OCI-LY7 (cell line): ENCODE measurements around the gene PPP1R9B. TPM values are rescaled to one million over a fixed set of nuclear protein-coding genes. Genes with fewer than 3 reads are reported as not detected.
A peak's percentile ranks its signal among the peaks of the same experiment; 100 is the strongest.

Experiments used
- BruUV-seq: library from RNA; stranded (reverse); fragments of 400-500 nt; replicated peaks from 2 replicates; lab custom pipeline; 2021; lab: Mats Ljungman, UMichigan
- CTCF ChIA-PET: fragments of 300-600 bp; sonication (Branson Sonifier 250); formaldehyde crosslinking; loops from one replicate; lab custom pipeline; 2022; ENCODE audit warnings: antibody characterized with exemption; ENCODE audit not compliant: unreplicated experiment; lab: Charles Lee
- POLR2A ChIA-PET: fragments of 300-600 bp; sonication (Branson Sonifier 250); formaldehyde crosslinking; loops from one replicate; lab custom pipeline; 2022; ENCODE audit warnings: antibody characterized with exemption; lab: Charles Lee
- DNase-seq: peaks from one replicate; pipeline ENCODE4 v3.0.0-alpha.2; 2015; ENCODE audit warnings: low spot score
- H2AFZ ChIP-seq: fragments of 200-600 bp; sonication (generic), shearing (Covaris generic); 2 replicates; pipeline ENCODE4 v1.6.1; 2014; ENCODE audit warnings: mild to moderate bottlenecking, antibody characterized with exemption, low read length, moderate library complexity
- H3K27ac ChIP-seq: fragments of 200-600 bp; sonication (generic); 2 replicates; pipeline ENCODE4 v1.5.1; 2014; ENCODE audit warnings: mixed run types, low read depth, mild to moderate bottlenecking, moderate library complexity, low read length, inconsistent platforms; ENCODE audit not compliant: poor library complexity, severe bottlenecking
- H3K36me3 ChIP-seq: fragments of 200-600 bp; sonication (generic); 2 replicates; pipeline ENCODE4 v1.6.1; 2014; ENCODE audit warnings: mild to moderate bottlenecking, antibody characterized with exemption, low read length, moderate library complexity, mixed read lengths; ENCODE audit not compliant: insufficient read depth
- H3K4me1 ChIP-seq: fragments of 200-600 bp; sonication (generic); 2 replicates; pipeline ENCODE4 v1.5.1; 2014; ENCODE audit warnings: mild to moderate bottlenecking, low read length; ENCODE audit not compliant: insufficient read depth, poor library complexity, severe bottlenecking
- H3K4me2 ChIP-seq: fragments of 200-600 bp; sonication (generic); 2 replicates; pipeline ENCODE4 v1.6.1; 2014; ENCODE audit warnings: mild to moderate bottlenecking, low read length
- H3K4me3 ChIP-seq: fragments of 200-600 bp; sonication (generic); 2 replicates; pipeline ENCODE4 v1.5.1; 2014; ENCODE audit warnings: mild to moderate bottlenecking, low read depth, low read length; ENCODE audit not compliant: poor library complexity, severe bottlenecking
- H3K79me2 ChIP-seq: fragments of 200-600 bp; sonication (generic); 2 replicates; pipeline ENCODE4 v1.6.1; 2016; ENCODE audit warnings: low read depth, mild to moderate bottlenecking, low read length, moderate library complexity, mixed read lengths; ENCODE audit not compliant: insufficient read depth
- H3K9me2 ChIP-seq: fragments of 200-600 bp; sonication (generic); 2 replicates; pipeline ENCODE4 v1.6.1; 2016; ENCODE audit warnings: mild to moderate bottlenecking, low read length, mixed read lengths; ENCODE audit not compliant: insufficient read depth
- H3K9me3 ChIP-seq: fragments of 200-600 bp; sonication (generic); 2 replicates; pipeline ENCODE4 v1.6.1; 2014; ENCODE audit warnings: mild to moderate bottlenecking, mixed run types, low read length, mixed read lengths
- H4K20me1 ChIP-seq: fragments of 200-600 bp; sonication (generic); 2 replicates; pipeline ENCODE4 v1.6.1; 2014; ENCODE audit warnings: mild to moderate bottlenecking, antibody characterized with exemption, low read length, moderate library complexity, mixed read lengths; ENCODE audit not compliant: insufficient read depth
- CTCF ChIP-seq: fragments of 200-600 bp; sonication (generic); conservative IDR thresholded peaks from 2 replicates; pipeline ENCODE4 v1.5.1; 2014; ENCODE audit warnings: mild to moderate bottlenecking, antibody characterized with exemption, low read length, moderate library complexity, mixed read lengths
- EZH2phosphoT487 ChIP-seq: fragments of 200-600 bp; sonication (generic); IDR thresholded peaks from 2 replicates; pipeline ENCODE4 v1.6.1; 2018; ENCODE audit warnings: low read depth, borderline replicate concordance, mild to moderate bottlenecking, mixed run types, antibody characterized with exemption, low read length, moderate library complexity, mixed read lengths
- intact Hi-C: fragments of 100-400 bp; cut with micrococcal nuclease; formaldehyde crosslinking; loops from one replicate; pipeline ENCODE4 v1.10.0; 2022; ENCODE audit not compliant: unreplicated experiment
- total RNA-seq, 2 experiments: library from RNA; depleted of rRNA in 1 of 2; stranded (reverse); fragments of >200 nt in 1 of 2; shearing (Covaris generic) in 1 of 2; gene quantifications; 2 replicates each; pipeline ENCODE4 v1.2.3, GENCODE V29; 2014 to 2022

The PPP1R9B gene
- total RNA-seq, 2 experiments from 2014 or later: 45.3 to 87.0 TPM

- Histone ChIP-seq H3K79me2 (no peaks in the 10 kb centered on the region), H3K4me2 (peak within 1 kb of the TSS; percentile 97), H2AFZ (peak within 1 kb of the TSS; percentile 98), H3K36me3 (no peaks in the 10 kb centered on the region), H3K4me3 (peak within 1 kb of the TSS; percentile 94), H3K27ac (peak within 1 kb of the TSS; percentile 57), H3K9me2 (no peaks in the 10 kb centered on the region), H3K4me1 (peaks cover 20% of the 10 kb centered on the region), H4K20me1 (no peaks in the 10 kb centered on the region), H3K9me3 (no peaks in the 10 kb centered on the region)
- ChIA-PET POLR2A (interaction anchor here (0.6 to 1.4 kb wide), 3 partner anchors 67 to 248 kb away, joined by 3 to 4 read pairs (median 3); no protein-coding TSS in a partner anchor), CTCF (interaction anchor here (0.6 to 1.8 kb wide), 4 partner anchors 22 to 57 kb away, joined by 3 to 8 read pairs (median 6); partner anchors contain the start of gene ITGA3)
- no peak for TF ChIP-seq CTCF
- TF ChIP-seq EZH2phosphoT487: no peak
- BruUV-seq: no TSS peak
- intact Hi-C loops: loop anchor here (1.0 to 2.0 kb wide), 5 partner anchors 39 to 202 kb away; partner anchors contain the start of genes ITGA3 and PPP1R9B
- DNase-seq: peak; percentile 97
These were observed 55.5 kb downstream of the PPP1R9B start, which contains the start of gene PDK2 for GRCh38 chr17:50094753-50095619. Gene PDK2, plus strand, starts transcription at chr17:50095351. Its CDS starts 85 bp downstream, at chr17:50095436.

- Histone ChIP-seq H3K4me3 (peak overlapping the region; percentile 94), H3K4me1 (peaks cover 20% of the 10 kb centered on the region), H3K27ac (peak overlapping the region; percentile 57), H3K36me3 (peaks cover 6% of the 10 kb centered on the region; the same call in 1 of the 2 replicates), H4K20me1 (no peaks in the 10 kb centered on the region), H3K4me2 (peak overlapping the region; percentile 97), H3K79me2 (no peaks in the 10 kb centered on the region), H3K9me2 (no peaks in the 10 kb centered on the region), H3K9me3 (no peaks in the 10 kb centered on the region), H2AFZ (peak overlapping the region; percentile 98)
- TF ChIP-seq CTCF (peak; percentile 96), EZH2phosphoT487 (no peak)
- ChIA-PET CTCF (interaction anchor here (0.6 to 1.8 kb wide), 8 partner anchors 16 to 710 kb away, joined by 3 to 8 read pairs (median 3); partner anchors contain the start of gene ITGA3), POLR2A (interaction anchor here (0.6 to 1.4 kb wide), 5 partner anchors 38 to 248 kb away, joined by 3 to 5 read pairs (median 3); partner anchors contain the start of gene ITGA3)
- intact Hi-C loops: loop anchor here (1.0 to 2.0 kb wide), 4 partner anchors 57 to 203 kb away; partner anchors contain the start of gene PPP1R9B
- BruUV-seq: no TSS peak
- peak; percentile 89 for DNase-seq
These were observed 56.2 kb downstream of the PPP1R9B start for GRCh38 chr17:50094243-50094752.
